Activated CD4-positive, alpha-beta T cell treated with anti-CD3 and anti-CD28 coated beads for 36 hours (primary cell): ENCODE measurements around the gene FAM118A. TPM values are rescaled to one million over a fixed set of nuclear protein-coding genes. Genes with fewer than 3 reads are reported as not detected.
"Not testable (repeated sequence)": the region's sequence is repeated elsewhere in the genome, so short reads cannot be mapped to it uniquely, and the experiment has no call there.

Experiments used
- ATAC-seq: fragments of 200-7000 bp; cut with Tn5 transposase; one replicate; pipeline ENCODE4 v1.10.0; 2021; ENCODE audit warnings: mild to moderate bottlenecking, moderate library complexity
- CTCF ChIA-PET: fragments of 350-600 bp; sonication (Branson Sonifier 250); formaldehyde crosslinking; loops from one replicate; lab custom pipeline; 2021; ENCODE audit warnings: antibody characterized with exemption; lab: Charles Lee
- POLR2A ChIA-PET: fragments of 350-600 bp; sonication (Branson Sonifier 250); formaldehyde crosslinking; loops from one replicate; lab custom pipeline; 2021; ENCODE audit warnings: antibody characterized with exemption, inconsistent platforms; lab: Charles Lee
- DNase-seq: peaks from one replicate; pipeline ENCODE4 v3.0.0-alpha.2; 2020
- H3K27ac Mint-ChIP-seq: one replicate; pipeline ENCODE4 v1.8.0; 2021; ENCODE audit warnings: mixed read lengths
- H3K27me3 Mint-ChIP-seq: one replicate; pipeline ENCODE4 v1.8.0; 2021; ENCODE audit warnings: mixed read lengths
- H3K36me3 Mint-ChIP-seq: one replicate; pipeline ENCODE4 v1.8.0; 2021; ENCODE audit warnings: low read depth, mixed read lengths
- H3K4me1 Mint-ChIP-seq: one replicate; pipeline ENCODE4 v1.8.0; 2021; ENCODE audit warnings: mixed read lengths
- H3K4me3 Mint-ChIP-seq: one replicate; pipeline ENCODE4 v1.8.0; 2021; ENCODE audit warnings: mild to moderate bottlenecking, moderate library complexity, mixed read lengths
- H3K9me3 Mint-ChIP-seq: one replicate; pipeline ENCODE4 v1.8.0; 2021; ENCODE audit warnings: low read depth, mixed read lengths
- intact Hi-C, 2 experiments: fragments of 100-400 bp; cut with DNase I in 1 of 2; cut with micrococcal nuclease in 1 of 2; formaldehyde crosslinking; loops; one replicate each; pipeline versions ENCODE4 v1.14.2 to v1.15.1; 2022 to 2024; cut with DNase I, micrococcal nuclease
- total RNA-seq, 2 experiments: library from RNA; stranded (reverse); gene quantifications; one replicate each; pipeline ENCODE4 v1.2.3, GENCODE V29; 2021

The FAM118A gene
- total RNA-seq, 2 experiments from 2014 or later, result 25.5 to 29.0 TPM

- Mint-ChIP-seq H3K4me3 (no peak overlapping the region), H3K27me3 (no peaks in the 10 kb centered on the region), H3K27ac (no peak overlapping the region), H3K9me3 (no peaks in the 10 kb centered on the region), H3K4me1 (peaks cover 10% of the 10 kb centered on the region), H3K36me3 (peaks cover 45% of the 10 kb centered on the region)
- ChIA-PET POLR2A (no interaction called here), CTCF (no interaction called here)
- ATAC-seq (no peak), DNase-seq (no peak)
- intact Hi-C loops, result no loop called here
Measured at GRCh38 chr22:45343143-45343542, 33.4 kb downstream of the FAM118A start.

- no peak overlapping the region for H3K27ac Mint-ChIP-seq
Measured at GRCh38 chr22:45344334-45344733, 34.6 kb downstream of the FAM118A start.

GRCh38 chr22:45349916-45350315 lies 40.2 kb downstream of the FAM118A start:
- no peak overlapping the region for H3K27ac Mint-ChIP-seq
- intact Hi-C loops, result no loop called here
- POLR2A ChIA-PET, result no interaction called here

More at GRCh38 chr22:45344334-45344733, 34.6 kb downstream of the FAM118A start:
- ChIA-PET CTCF (interaction anchor here (0.7 kb wide), 1 partner anchor 539 kb away, joined by 3 read pairs; no protein-coding TSS in a partner anchor), POLR2A (no interaction called here)
- Mint-ChIP-seq H3K9me3 (no peaks in the 10 kb centered on the region), H3K36me3 (peaks cover 41% of the 10 kb centered on the region), H3K27me3 (no peaks in the 10 kb centered on the region), H3K4me3 (no peak overlapping the region), H3K4me1 (peaks cover 10% of the 10 kb centered on the region)
- intact Hi-C loops, result no loop called here
- ATAC-seq, result no peak
- no peak for DNase-seq

GRCh38 chr22:45351956-45352355 lies 42.2 kb downstream of the FAM118A start:
- H3K4me3 Mint-ChIP-seq, result no peak overlapping the region
- DNase-seq (no peak), ATAC-seq (no peak)
- POLR2A ChIA-PET, result no interaction called here
- CTCF ChIA-PET, result interaction anchor here (0.6 to 1.0 kb wide), 2 partner anchors 13 to 686 kb away, joined by 3 read pairs; no protein-coding TSS in a partner anchor
- H3K9me3 Mint-ChIP-seq, result no peaks in the 10 kb centered on the region
- H3K36me3 Mint-ChIP-seq, result peaks cover 5% of the 10 kb centered on the region
- H3K27ac Mint-ChIP-seq, result no peak overlapping the region
- intact Hi-C loops, result no loop called here
- H3K4me1 Mint-ChIP-seq, result peaks cover 6% of the 10 kb centered on the region
- no peaks in the 10 kb centered on the region for H3K27me3 Mint-ChIP-seq

More at GRCh38 chr22:45349916-45350315, 40.2 kb downstream of the FAM118A start:
- no peaks in the 10 kb centered on the region for H3K27me3 Mint-ChIP-seq
- no peak overlapping the region for H3K4me3 Mint-ChIP-seq
- CTCF ChIA-PET, result no interaction called here
- no peak for DNase-seq
- ATAC-seq, result no peak
- no peaks in the 10 kb centered on the region for H3K9me3 Mint-ChIP-seq
- H3K4me1 Mint-ChIP-seq, result peaks cover 6% of the 10 kb centered on the region
- H3K36me3 Mint-ChIP-seq, result peaks cover 12% of the 10 kb centered on the region

- H3K27ac Mint-ChIP-seq, H3K36me3 Mint-ChIP-seq, H3K4me3 Mint-ChIP-seq, H3K27me3 Mint-ChIP-seq, DNase-seq, H3K4me1 Mint-ChIP-seq, intact Hi-C loops, POLR2A ChIA-PET, H3K9me3 Mint-ChIP-seq, ATAC-seq: not testable (repeated sequence)
- CTCF ChIA-PET, result interaction anchor here (1.0 kb wide), 1 partner anchor 14 kb away, joined by 3 read pairs; no protein-coding TSS in a partner anchor
Measured at GRCh38 chr22:45352757-45353156, 43.0 kb downstream of the FAM118A start.

- peaks cover 5% of the 10 kb centered on the region for H3K36me3 Mint-ChIP-seq
- H3K27ac Mint-ChIP-seq, result no peak overlapping the region
- no peak for ATAC-seq
- H3K27me3 Mint-ChIP-seq, result no peaks in the 10 kb centered on the region
- H3K9me3 Mint-ChIP-seq, result no peaks in the 10 kb centered on the region
- no peak overlapping the region for H3K4me3 Mint-ChIP-seq
- POLR2A ChIA-PET, result interaction anchor here (0.6 kb wide), 1 partner anchor 1168 kb away, joined by 7 read pairs; no protein-coding TSS in a partner anchor
- CTCF ChIA-PET, result interaction anchor here (0.8 kb wide), 1 partner anchor 491 kb away, joined by 3 read pairs; no protein-coding TSS in a partner anchor
- H3K4me1 Mint-ChIP-seq, result peaks cover 6% of the 10 kb centered on the region
- no peak for DNase-seq
- intact Hi-C loops, result no loop called here
Measured at GRCh38 chr22:45353786-45354185, 44.1 kb downstream of the FAM118A start.

GRCh38 chr22:45357490-45357889 lies 47.8 kb downstream of the FAM118A start:
- POLR2A ChIA-PET, result no interaction called here
- no peaks in the 10 kb centered on the region for H3K27me3 Mint-ChIP-seq
- H3K4me1 Mint-ChIP-seq, result peaks cover 8% of the 10 kb centered on the region
- DNase-seq (no peak), ATAC-seq (no peak)
- no peaks in the 10 kb centered on the region for H3K9me3 Mint-ChIP-seq
- no peaks in the 10 kb centered on the region for H3K36me3 Mint-ChIP-seq
- H3K4me3 Mint-ChIP-seq, result no peak overlapping the region
- CTCF ChIA-PET, result interaction anchor here (0.7 kb wide), 1 partner anchor 260 kb away, joined by 4 read pairs; no protein-coding TSS in a partner anchor
- no peak overlapping the region for H3K27ac Mint-ChIP-seq
- intact Hi-C loops, result no loop called here

- intact Hi-C loops, result no loop called here
- Mint-ChIP-seq H3K36me3 (no peaks in the 10 kb centered on the region), H3K27ac (no peak overlapping the region), H3K27me3 (no peaks in the 10 kb centered on the region), H3K9me3 (no peaks in the 10 kb centered on the region), H3K4me1 (peaks cover 8% of the 10 kb centered on the region), H3K4me3 (no peak overlapping the region)
- no peak for DNase-seq
- CTCF ChIA-PET, result no interaction called here
- ATAC-seq, result no peak
- POLR2A ChIA-PET, result no interaction called here
Measured at GRCh38 chr22:45358127-45358526, 48.4 kb downstream of the FAM118A start.

GRCh38 chr22:45359627-45360026 lies 49.9 kb downstream of the FAM118A start:
- H3K36me3 Mint-ChIP-seq, result no peaks in the 10 kb centered on the region
- H3K4me1 Mint-ChIP-seq, result peaks cover 3% of the 10 kb centered on the region
- ChIA-PET CTCF (no interaction called here), POLR2A (no interaction called here)
- H3K27me3 Mint-ChIP-seq, result no peaks in the 10 kb centered on the region
- no peak for ATAC-seq
- DNase-seq, result no peak
- H3K9me3 Mint-ChIP-seq, result no peaks in the 10 kb centered on the region
- no peak overlapping the region for H3K4me3 Mint-ChIP-seq
- intact Hi-C loops, result no loop called here
- H3K27ac Mint-ChIP-seq, result no peak overlapping the region

- intact Hi-C loops, result no loop called here
- POLR2A ChIA-PET, result no interaction called here
- DNase-seq (no peak), ATAC-seq (no peak)
- Mint-ChIP-seq H3K27ac (no peak overlapping the region), H3K4me1 (no peaks in the 10 kb centered on the region), H3K36me3 (peaks cover 4% of the 10 kb centered on the region), H3K9me3 (peaks cover 5% of the 10 kb centered on the region), H3K4me3 (no peak overlapping the region), H3K27me3 (peaks cover 5% of the 10 kb centered on the region)
- CTCF ChIA-PET, result interaction anchor here (0.7 kb wide), 1 partner anchor 806 kb away, joined by 3 read pairs; no protein-coding TSS in a partner anchor
Measured at GRCh38 chr22:45366713-45367112, 57.0 kb downstream of the FAM118A start.

- DNase-seq, POLR2A ChIA-PET, H3K27me3 Mint-ChIP-seq, ATAC-seq, H3K27ac Mint-ChIP-seq, H3K36me3 Mint-ChIP-seq, CTCF ChIA-PET, H3K9me3 Mint-ChIP-seq, H3K4me3 Mint-ChIP-seq, H3K4me1 Mint-ChIP-seq, intact Hi-C loops: not testable (repeated sequence)
Measured at GRCh38 chr22:45373592-45373991, 63.9 kb downstream of the FAM118A start.

- H3K4me3 Mint-ChIP-seq, result no peak overlapping the region
- no peaks in the 10 kb centered on the region for H3K36me3 Mint-ChIP-seq
- ChIA-PET CTCF (no interaction called here), POLR2A (no interaction called here)
- ATAC-seq (peak; percentile 49), DNase-seq (no peak)
- intact Hi-C loops, result no loop called here
- peaks cover 4% of the 10 kb centered on the region for H3K4me1 Mint-ChIP-seq
- H3K27me3 Mint-ChIP-seq, result peaks cover 3% of the 10 kb centered on the region
- no peak overlapping the region for H3K27ac Mint-ChIP-seq
- H3K9me3 Mint-ChIP-seq, result no peaks in the 10 kb centered on the region
Measured at GRCh38 chr22:45376009-45376408, 66.3 kb downstream of the FAM118A start.
